ENCODE results near the gene GPRIN3.

DNA sequence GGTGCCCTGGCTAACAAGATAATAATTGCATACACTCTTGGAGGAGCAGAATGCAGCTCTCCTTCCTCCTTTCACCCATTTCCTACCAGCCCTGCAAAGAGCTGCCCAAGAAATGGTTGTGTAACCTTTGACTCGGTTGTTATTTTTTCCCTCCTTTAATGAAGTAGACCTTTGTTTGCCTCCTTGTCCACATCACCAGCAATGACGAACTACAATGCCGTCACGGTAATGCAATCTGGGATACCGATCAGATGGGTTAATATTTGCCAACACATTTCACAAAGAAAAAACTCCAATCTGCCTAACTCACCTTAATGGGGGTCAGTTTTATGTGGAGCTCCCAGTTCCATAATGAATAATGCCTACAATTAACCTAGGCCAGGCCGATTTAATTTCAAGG lies 32.0 kb downstream of the GPRIN3 start:
- TF ChIP-seq POLR2AphosphoS5 (IDR thresholded peaks at IDR 0.05; ENCODE audit: borderline replicate concordance, low read depth, low read length) = no peak
- TF ChIP-seq EZH2 (IDR thresholded peaks at IDR 0.05) = no peak
- TF ChIP-seq FOXP2 (optimal IDR thresholded peaks at IDR 0.05; ENCODE audit: control extremely low read depth, extremely low read length, insufficient read depth) = no peak

All from SK-N-MC (cell line).